B cell (primary cell): ENCODE data around the gene ZRANB3. TPM values are rescaled to one million over a fixed set of nuclear protein-coding genes. Genes with fewer than 3 reads are reported as not detected.
"Not testable (repeated sequence)": the region's sequence is repeated elsewhere in the genome, so short reads cannot be mapped to it uniquely, and the experiment has no call there.

Experiments
- ATAC-seq: fragments of 200-7000 bp; cut with Tn5 transposase; one replicate; pipeline ENCODE4 v1.10.0; 2021; ENCODE audit warnings: low read depth, mild to moderate bottlenecking, moderate number of reproducible peaks, moderate library complexity
- CTCF ChIA-PET: fragments of 350-600 bp; sonication (Branson Sonifier 250); formaldehyde crosslinking; loops from one replicate; lab custom pipeline; 2021; ENCODE audit warnings: antibody characterized with exemption, inconsistent platforms; lab: Charles Lee
- POLR2A ChIA-PET: fragments of 350-600 bp; sonication (Branson Sonifier 250); formaldehyde crosslinking; loops from one replicate; lab custom pipeline; 2021; ENCODE audit warnings: antibody characterized with exemption; lab: Charles Lee
- DNase-seq: peaks from one replicate; pipeline ENCODE4 v3.0.0; 2013
- H2AFZ ChIP-seq: 2 replicates; pipeline ENCODE4 v1.6.1; 2012; ENCODE audit warnings: mild to moderate bottlenecking, low read depth, low read length; ENCODE audit not compliant: insufficient read depth, poor library complexity, severe bottlenecking
- H3K27ac ChIP-seq, 2 donors: 1 replicate in 1 of 2; 2 replicates in 1 of 2; pipeline ENCODE4 v1.5.1; 2012 to 2013; ENCODE audit warnings: low read length in 2 of 2, mild to moderate bottlenecking in 2 of 2, moderate library complexity in 1 of 2
- H3K27me3 ChIP-seq, 4 experiments: fragments of 200-600 bp in 1 of 4; sonication (generic) in 1 of 4; replicated peaks in 1 of 4; 1 replicate in 2 of 4; 2 replicates in 2 of 4; pipeline versions ENCODE4 v1.6.1 to v1.7.0; 2013 to 2016; ENCODE audit warnings: low read length in 3 of 4, mild to moderate bottlenecking in 2 of 4, mixed read lengths in 1 of 4, moderate library complexity in 1 of 4; ENCODE audit not compliant: insufficient read depth in 4 of 4, control insufficient read depth in 3 of 4; ENCODE audit errors: control extremely low read depth in 1 of 4
- H3K36me3 ChIP-seq, 2 experiments: replicated peaks in 1 of 2; 1 replicate in 1 of 2; 2 replicates in 1 of 2; pipeline versions ENCODE4 v1.6.1 to v1.7.1; 2013; ENCODE audit warnings: low read length in 1 of 2; ENCODE audit not compliant: insufficient read depth in 2 of 2, control insufficient read depth in 1 of 2; ENCODE audit errors: control extremely low read depth in 1 of 2, extremely low read depth in 1 of 2
- H3K4me1 ChIP-seq, 2 donors: fragments of 200-600 bp in 1 of 2; sonication (generic) in 1 of 2; 1 replicate in 1 of 2; 2 replicates in 1 of 2; pipeline versions ENCODE4 v1.5.1 to v1.6.1; 2013 to 2017; ENCODE audit warnings: low read length in 2 of 2; ENCODE audit not compliant: control insufficient read depth in 2 of 2, insufficient read depth in 2 of 2
- H3K4me2 ChIP-seq: replicated peaks from 2 replicates; pipeline ENCODE3; 2012; ENCODE audit warnings: mild to moderate bottlenecking, low read depth, low read length; ENCODE audit not compliant: poor library complexity, severe bottlenecking
- H3K4me3 ChIP-seq, 5 experiments: fragments of 200-600 bp in 1 of 5; sonication (generic) in 1 of 5; 1 replicate in 3 of 5; 2 replicates in 2 of 5; pipeline versions ENCODE4 v1.5.1 to v1.7.0; 2011 to 2016; ENCODE audit warnings: low read length in 4 of 5, mild to moderate bottlenecking in 4 of 5, low read depth in 2 of 5, control low read depth in 1 of 5, moderate library complexity in 1 of 5; ENCODE audit not compliant: insufficient read depth in 1 of 5; ENCODE audit errors: control extremely low read depth in 1 of 5, extremely low read depth in 1 of 5
- H3K79me2 ChIP-seq: fragments of 200-600 bp; sonication (generic); one replicate; pipeline ENCODE4 v1.6.0; 2016; ENCODE audit warnings: low read length; ENCODE audit not compliant: control insufficient read depth, insufficient read depth
- H3K9ac ChIP-seq: fragments of 200-600 bp; sonication (generic); 2 replicates; pipeline ENCODE4 v1.6.1; 2017; ENCODE audit warnings: mild to moderate bottlenecking, low read length, moderate library complexity
- H3K9me3 ChIP-seq, 3 donors: one replicate each; pipeline versions ENCODE4 v1.6.1 to v1.7.1; 2013; ENCODE audit warnings: low read length in 2 of 3; ENCODE audit not compliant: control insufficient read depth in 2 of 3, insufficient read depth in 1 of 3; ENCODE audit errors: control extremely low read depth in 1 of 3
- H4K20me1 ChIP-seq: 2 replicates; pipeline ENCODE4 v1.6.0; 2012; ENCODE audit warnings: mild to moderate bottlenecking, low read length; ENCODE audit not compliant: insufficient read depth, control insufficient read depth, poor library complexity, severe bottlenecking
- H3K27ac Mint-ChIP-seq: one replicate; pipeline ENCODE4 v1.8.0; 2021; ENCODE audit warnings: mixed read lengths
- H3K27me3 Mint-ChIP-seq: one replicate; pipeline ENCODE4 v1.8.0; 2021; ENCODE audit warnings: mixed read lengths
- H3K4me1 Mint-ChIP-seq: one replicate; pipeline ENCODE4 v1.8.0; 2021; ENCODE audit warnings: mixed read lengths
- H3K4me3 Mint-ChIP-seq: one replicate; pipeline ENCODE4 v1.8.0; 2021; ENCODE audit warnings: mixed read lengths
- H3K9me3 Mint-ChIP-seq: one replicate; pipeline ENCODE4 v1.8.0; 2022; ENCODE audit warnings: mixed read lengths; ENCODE audit not compliant: insufficient read depth
- EZH2 ChIP-seq: IDR thresholded peaks from 2 replicates; pipeline ENCODE4 v1.6.1; 2012; ENCODE audit warnings: borderline replicate concordance, low read depth, mild to moderate bottlenecking, moderate library complexity, low read length; ENCODE audit not compliant: insufficient read depth, poor library complexity, severe bottlenecking
- WGBS: methylation state at CpG from one replicate; pipeline ENCODE4 v1.1.5; 2013; ENCODE audit warnings: missing lambda C conversion rate; ENCODE audit not compliant: insufficient coverage; 5-methylcytosine and 5-hydroxymethylcytosine counted together
- intact Hi-C: fragments of 100-400 bp; cut with micrococcal nuclease; formaldehyde crosslinking; loops from one replicate; pipeline ENCODE4 v1.10.0; 2022
- polyA plus RNA-seq: library from polyadenylated mRNA; depleted of rRNA; stranded (reverse); fragments of >200 nt; gene quantifications from 2 replicates; pipeline ENCODE4 v1.2.3, GENCODE V29; 2012
- total RNA-seq, 2 donors: library from RNA; stranded (reverse); fragments of 120-200 nt in 1 of 2; gene quantifications; 1 replicate in 1 of 2; 2 replicates in 1 of 2; pipeline versions ENCODE4 v1.2.3 to v1.2.4, GENCODE V29; 2013 to 2022
- TF ChIP-seq, protein P1 (sequence below): fragments of 200-600 bp; IDR thresholded peaks from one replicate; pipeline ENCODE4 v1.8.0; 2022; ENCODE audit warnings: antibody characterized with exemption, mild to moderate bottlenecking

ZRANB3 gene
- total and polyA plus RNA-seq, 2 donors (not counting 1 experiment from before 2014, with no cell fraction given) = 2.4 to 9.8 TPM

- no peaks in the 10 kb centered on the region for H3K4me1 ChIP-seq
- no peak overlapping the region for H3K4me3 ChIP-seq
- Mint-ChIP-seq H3K4me3 (no peak overlapping the region), H3K4me1 (peaks cover 10% of the 10 kb centered on the region), H3K27ac (no peak overlapping the region), H3K9me3 (peaks cover 2% of the 10 kb centered on the region), H3K27me3 (no peaks in the 10 kb centered on the region)
- H3K36me3 ChIP-seq = no peaks in the 10 kb centered on the region
- ChIA-PET POLR2A (no interaction called here), CTCF (no interaction called here)
- intact Hi-C loops = no loop called here
- ATAC-seq (no peak), DNase-seq (no peak)
- H3K27ac ChIP-seq = no peak overlapping the region
- no peaks in the 10 kb centered on the region for H3K79me2 ChIP-seq
- no CpG with 5 or more reads among the region's 3 CpGs for WGBS
- TF ChIP-seq EZH2 = no peak
- TF ChIP-seq, protein P1, sequence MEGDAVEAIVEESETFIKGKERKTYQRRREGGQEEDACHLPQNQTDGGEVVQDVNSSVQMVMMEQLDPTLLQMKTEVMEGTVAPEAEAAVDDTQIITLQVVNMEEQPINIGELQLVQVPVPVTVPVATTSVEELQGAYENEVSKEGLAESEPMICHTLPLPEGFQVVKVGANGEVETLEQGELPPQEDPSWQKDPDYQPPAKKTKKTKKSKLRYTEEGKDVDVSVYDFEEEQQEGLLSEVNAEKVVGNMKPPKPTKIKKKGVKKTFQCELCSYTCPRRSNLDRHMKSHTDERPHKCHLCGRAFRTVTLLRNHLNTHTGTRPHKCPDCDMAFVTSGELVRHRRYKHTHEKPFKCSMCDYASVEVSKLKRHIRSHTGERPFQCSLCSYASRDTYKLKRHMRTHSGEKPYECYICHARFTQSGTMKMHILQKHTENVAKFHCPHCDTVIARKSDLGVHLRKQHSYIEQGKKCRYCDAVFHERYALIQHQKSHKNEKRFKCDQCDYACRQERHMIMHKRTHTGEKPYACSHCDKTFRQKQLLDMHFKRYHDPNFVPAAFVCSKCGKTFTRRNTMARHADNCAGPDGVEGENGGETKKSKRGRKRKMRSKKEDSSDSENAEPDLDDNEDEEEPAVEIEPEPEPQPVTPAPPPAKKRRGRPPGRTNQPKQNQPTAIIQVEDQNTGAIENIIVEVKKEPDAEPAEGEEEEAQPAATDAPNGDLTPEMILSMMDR = no peak
- no peak overlapping the region for H3K9ac ChIP-seq
- H3K27me3 ChIP-seq = no peaks in the 10 kb centered on the region
- no peaks in the 10 kb centered on the region for H4K20me1 ChIP-seq
- H2AFZ ChIP-seq = no peak overlapping the region
- peaks cover 0 to 1% (median 0%) of the 10 kb centered on the region in 3 donors for H3K9me3 ChIP-seq
- H3K4me2 ChIP-seq = no peak overlapping the region
Measured at GRCh38 chr2:135411646-135412045, 119.4 kb downstream of the ZRANB3 start.

GRCh38 chr2:135409436-135409835, 121.6 kb downstream of the ZRANB3 start:
- ATAC-seq = no peak
- no peak overlapping the region for H3K9ac ChIP-seq
- no CpG with 5 or more reads among the region's 5 CpGs for WGBS
- Mint-ChIP-seq H3K27ac (no peak overlapping the region), H3K4me3 (no peak overlapping the region), H3K4me1 (peaks cover 10% of the 10 kb centered on the region), H3K9me3 (peaks cover 2% of the 10 kb centered on the region), H3K27me3 (no peaks in the 10 kb centered on the region)
- H3K4me2 ChIP-seq = no peak overlapping the region
- POLR2A ChIA-PET = no interaction called here
- CTCF ChIA-PET = no interaction called here
- DNase-seq = no peak
- no peak overlapping the region for H3K4me3 ChIP-seq
- no peaks in the 10 kb centered on the region for H3K36me3 ChIP-seq
- no peaks in the 10 kb centered on the region for H3K4me1 ChIP-seq
- no peak overlapping the region for H3K27ac ChIP-seq
- TF ChIP-seq EZH2 = no peak
- TF ChIP-seq, protein P1 = no peak
- H4K20me1 ChIP-seq = no peaks in the 10 kb centered on the region
- H3K79me2 ChIP-seq = no peaks in the 10 kb centered on the region
- intact Hi-C loops = no loop called here
- peaks cover 0 to 1% (median 0%) of the 10 kb centered on the region in 3 donors for H3K9me3 ChIP-seq
- H3K27me3 ChIP-seq = no peaks in the 10 kb centered on the region
- no peak overlapping the region for H2AFZ ChIP-seq

GRCh38 chr2:135396259-135396658, 134.8 kb downstream of the ZRANB3 start:
- POLR2A ChIA-PET, H3K79me2 ChIP-seq, H3K4me3 ChIP-seq, H3K4me2 ChIP-seq, CTCF ChIA-PET, ATAC-seq, H3K4me1 Mint-ChIP-seq, H3K4me1 ChIP-seq, H3K4me3 Mint-ChIP-seq, H3K9ac ChIP-seq, H3K9me3 ChIP-seq, H3K9me3 Mint-ChIP-seq, H3K27ac ChIP-seq, H3K27ac Mint-ChIP-seq, H3K27me3 Mint-ChIP-seq, H4K20me1 ChIP-seq, DNase-seq, H3K27me3 ChIP-seq, intact Hi-C loops, H3K36me3 ChIP-seq, H2AFZ ChIP-seq: not testable (repeated sequence)
- 88% methylated on average over 1 of the region's 1 CpG for WGBS
